Endothelial cell of umbilical vein (primary cell): Measurements from ENCODE around the gene STRA6. TPM values are rescaled to one million over a fixed set of nuclear protein-coding genes. Genes with fewer than 3 reads are reported as not detected.

Source experiments
- BruUV-seq: library from RNA; stranded (reverse); fragments of 400-500 nt; replicated peaks from 2 replicates; lab custom pipeline; 2021; lab: Mats Ljungman, UMichigan
- CTCF ChIA-PET: fragments of 300-600, 350-600 bp; sonication (Branson Sonifier 250); formaldehyde crosslinking; loops from one replicate; lab custom pipeline; 2021; ENCODE audit warnings: antibody characterized with exemption, inconsistent platforms; lab: Charles Lee
- POLR2A ChIA-PET: fragments of 300-600, 350-600 bp; sonication (Branson Sonifier 250); formaldehyde crosslinking; loops from one replicate; lab custom pipeline; 2021; ENCODE audit warnings: antibody characterized with exemption, inconsistent platforms; lab: Charles Lee
- DNase-seq: peaks from one replicate; pipeline ENCODE4 v3.0.0-alpha.2; 2011; ENCODE audit warnings: low read depth, low spot score
- FAIRE-seq: peaks from 2 replicates; lab custom pipeline; 2011; peaks lifted over from hg19 to GRCh38; lab: Jason Lieb, UNC
- H2AFZ ChIP-seq: 2 replicates; pipeline ENCODE4 v1.6.0; 2012; ENCODE audit warnings: low read depth, low read length, control low read depth, inconsistent platforms
- H3K27ac ChIP-seq: 2 replicates; pipeline ENCODE4 v1.5.1; 2011; ENCODE audit warnings: low read depth, mild to moderate bottlenecking, control low read depth, low read length, moderate library complexity; ENCODE audit not compliant: insufficient read depth
- H3K27me3 ChIP-seq, 2 experiments: 2 replicates each; pipeline versions ENCODE4 v1.6.0 to v1.6.1; 2011; ENCODE audit warnings: low read length in 2 of 2, mixed read lengths in 1 of 2; ENCODE audit not compliant: control insufficient read depth in 2 of 2, insufficient read depth in 2 of 2
- H3K36me3 ChIP-seq, 2 experiments: 2 replicates in 1 of 2; 3 replicates in 1 of 2; pipeline ENCODE4 v1.5.1; 2011; ENCODE audit warnings: low read length in 2 of 2, mild to moderate bottlenecking in 1 of 2, moderate library complexity in 1 of 2; ENCODE audit not compliant: control insufficient read depth in 2 of 2, insufficient read depth in 2 of 2; ENCODE audit errors: extremely low read depth in 1 of 2
- H3K4me1 ChIP-seq: 3 replicates; pipeline ENCODE4 v1.5.1; 2011; ENCODE audit warnings: mild to moderate bottlenecking, low read length; ENCODE audit not compliant: control insufficient read depth, insufficient read depth; ENCODE audit errors: extremely low read depth
- H3K4me2 ChIP-seq: 2 replicates; pipeline ENCODE4 v1.6.1; 2011; ENCODE audit warnings: low read length, control low read depth, mixed read lengths; ENCODE audit not compliant: insufficient read depth
- H3K4me3 ChIP-seq, 3 experiments: fragments of 200-600 bp in 1 of 3; sonication (generic), shearing (Covaris generic) in 1 of 3; replicated peaks in 1 of 3; 2 replicates each; pipeline ENCODE4 v1.5.1; 2011 to 2016; ENCODE audit warnings: control low read depth in 3 of 3, low read length in 3 of 3, mild to moderate bottlenecking in 2 of 3, inconsistent platforms in 1 of 3, low read depth in 1 of 3, moderate library complexity in 1 of 3; ENCODE audit not compliant: insufficient read depth in 1 of 3
- H3K79me2 ChIP-seq: 2 replicates; pipeline ENCODE4 v1.6.0; 2012; ENCODE audit warnings: low read length, inconsistent platforms; ENCODE audit not compliant: control insufficient read depth, insufficient read depth
- H3K9ac ChIP-seq: replicated peaks from 2 replicates; pipeline ENCODE3; 2011; ENCODE audit warnings: low read length, control low read depth; ENCODE audit not compliant: insufficient read depth; ENCODE audit errors: extremely low read depth
- H3K9me1 ChIP-seq: replicated peaks from 3 replicates; pipeline ENCODE4 v1.6.0; 2011; ENCODE audit warnings: mild to moderate bottlenecking, low read length; ENCODE audit not compliant: control insufficient read depth, insufficient read depth; ENCODE audit errors: extremely low read depth
- H3K9me3 ChIP-seq: replicated peaks from 2 replicates; pipeline ENCODE4 v1.5.1; 2012; ENCODE audit warnings: low read length, inconsistent platforms; ENCODE audit not compliant: control insufficient read depth, insufficient read depth
- H4K20me1 ChIP-seq: replicated peaks from 2 replicates; pipeline ENCODE3; 2011; ENCODE audit warnings: mild to moderate bottlenecking, low read length; ENCODE audit not compliant: control insufficient read depth, insufficient read depth; ENCODE audit errors: extremely low read depth
- CTCF ChIP-seq, 2 donors: IDR thresholded peaks; 1 replicate in 1 of 2; 2 replicates in 1 of 2; pipeline ENCODE4 v1.5.1; 2011; ENCODE audit warnings: low read length in 2 of 2, mild to moderate bottlenecking in 2 of 2, moderate library complexity in 2 of 2, control low read depth in 1 of 2, inconsistent platforms in 1 of 2, low read depth in 1 of 2; ENCODE audit not compliant: insufficient read depth in 1 of 2; ENCODE audit errors: extremely low read depth in 1 of 2
- EZH2 ChIP-seq: IDR thresholded peaks from 2 replicates; pipeline ENCODE4 v1.6.1; 2012; ENCODE audit warnings: borderline replicate concordance, low read depth, mild to moderate bottlenecking, moderate library complexity, low read length, inconsistent platforms; ENCODE audit not compliant: severe bottlenecking
- FOS ChIP-seq: IDR thresholded peaks from 2 replicates; pipeline ENCODE4 v1.6.1; 2011; ENCODE audit warnings: mild to moderate bottlenecking, low read length, moderate library complexity, borderline replicate concordance; ENCODE audit not compliant: insufficient read depth
- GATA2 ChIP-seq: IDR thresholded peaks from 2 replicates; pipeline ENCODE4 v1.7.0; 2011; ENCODE audit warnings: low read depth, mild to moderate bottlenecking, moderate library complexity, mixed read lengths, low read length; ENCODE audit not compliant: insufficient read length, insufficient read depth
- JUN ChIP-seq: IDR thresholded peaks from 2 replicates; pipeline ENCODE4 v1.6.1; 2011; ENCODE audit warnings: borderline replicate concordance, low read depth; ENCODE audit not compliant: insufficient read length, insufficient read depth
- MYC ChIP-seq: IDR thresholded peaks from one replicate; pipeline ENCODE4 v1.6.1; 2011; ENCODE audit warnings: mild to moderate bottlenecking, low read depth, low read length
- POLR2A ChIP-seq: IDR thresholded peaks from 2 replicates; pipeline ENCODE4 v1.6.1; 2012; ENCODE audit warnings: low read depth, mild to moderate bottlenecking, control low read depth, low read length
- POLR2AphosphoS5 ChIP-seq: IDR thresholded peaks from 2 replicates; pipeline ENCODE4 v1.6.1; 2012; ENCODE audit warnings: low read depth, mild to moderate bottlenecking, control low read depth, low read length, moderate library complexity; ENCODE audit not compliant: insufficient read depth
- dilution Hi-C: fragments of 300-500 bp; cut with MboI; formaldehyde crosslinking; loops from one replicate; pipeline ENCODE4 v1.15.0; 2019; ENCODE audit warnings: low sequenced_read_pairs; ENCODE audit not compliant: extremely low pct_ligation_motif_present
- intact Hi-C: fragments of 100-400 bp; cut with micrococcal nuclease; formaldehyde crosslinking; loops from one replicate; pipeline ENCODE4 v1.10.0; 2022
- polyA plus RNA-seq, 4 experiments: library from polyadenylated mRNA; depleted of rRNA in 3 of 4; stranded (reverse) in 3 of 4; unstranded in 1 of 4; fragments of >200 nt; gene quantifications; 2 replicates each; pipeline versions ENCODE4 v1.2.1 to v1.2.3, GENCODE V29; 2011 to 2012; ENCODE audit warnings: missing spikeins in 1 of 4
- total RNA-seq: library from RNA; stranded (reverse); gene quantifications from 2 replicates; pipeline ENCODE4 v1.2.3, GENCODE V29; 2021
- TF ChIP-seq, protein P1 (sequence below): IDR thresholded peaks from 2 replicates; pipeline ENCODE4 v1.6.1; 2011; ENCODE audit not compliant: insufficient read depth, insufficient read length

The STRA6 gene
- total and polyA plus RNA-seq, 2 donors (not counting 3 experiments of a cell fraction or from before 2014, with no cell fraction given) = not detected

- FAIRE-seq = no peak
- dilution Hi-C loops = no loop called here
- CTCF ChIA-PET = no interaction called here
These were observed 10.8 kb downstream of the STRA6 start for GRCh38 chr15:74191798-74192197.

More at GRCh38 chr15:74191798-74192197, 10.8 kb downstream of the STRA6 start:
- Histone ChIP-seq H3K4me1 (no peaks in the 10 kb centered on the region), H3K4me2 (no peak overlapping the region), H3K9me1 (no peaks in the 10 kb centered on the region), H3K4me3 (no peak overlapping the region), H3K36me3 (no peaks in the 10 kb centered on the region), H3K9me3 (no peaks in the 10 kb centered on the region), H3K27me3 (no peaks in the 10 kb centered on the region), H3K27ac (no peak overlapping the region), H3K79me2 (no peaks in the 10 kb centered on the region), H4K20me1 (no peaks in the 10 kb centered on the region), H2AFZ (no peak overlapping the region), H3K9ac (no peak overlapping the region)
- DNase-seq = no peak
- TF ChIP-seq MYC = no peak
- TF ChIP-seq POLR2AphosphoS5 = no peak
- TF ChIP-seq POLR2A = no peak
- no peak for TF ChIP-seq JUN
- no peak for TF ChIP-seq CTCF (IDR thresholded peaks at IDR 0.05; ENCODE audit: extremely low read depth in 1 of 2, insufficient read depth in 1 of 2, low read depth in 1 of 2, low read length in 2 of 2)
- TF ChIP-seq FOS = no peak
- TF ChIP-seq, protein P1, sequence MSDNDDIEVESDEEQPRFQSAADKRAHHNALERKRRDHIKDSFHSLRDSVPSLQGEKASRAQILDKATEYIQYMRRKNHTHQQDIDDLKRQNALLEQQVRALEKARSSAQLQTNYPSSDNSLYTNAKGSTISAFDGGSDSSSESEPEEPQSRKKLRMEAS = no peak
- TF ChIP-seq EZH2 = no peak
- no peak for TF ChIP-seq GATA2
- intact Hi-C loops = no loop called here
- no TSS peak for BruUV-seq
- POLR2A ChIA-PET = no interaction called here
